Stimulated activated CD4-positive, alpha-beta T cell treated with anti-CD3 and anti-CD28 coated beads, TNF-alpha, amount 100 ng/mL, for 48 hours (primary cell): ENCODE results near the gene GRB2.
"Not testable (repeated sequence)": the region's sequence is repeated elsewhere in the genome, so short reads cannot be mapped to it uniquely, and the experiment has no call there.

Experiments
- DNase-seq, 3 donors: peaks; one replicate each; pipeline ENCODE4 v3.0.0-alpha.2; 2020; ENCODE audit warnings: low read depth in 3 of 3

GRB2 gene

DNA sequence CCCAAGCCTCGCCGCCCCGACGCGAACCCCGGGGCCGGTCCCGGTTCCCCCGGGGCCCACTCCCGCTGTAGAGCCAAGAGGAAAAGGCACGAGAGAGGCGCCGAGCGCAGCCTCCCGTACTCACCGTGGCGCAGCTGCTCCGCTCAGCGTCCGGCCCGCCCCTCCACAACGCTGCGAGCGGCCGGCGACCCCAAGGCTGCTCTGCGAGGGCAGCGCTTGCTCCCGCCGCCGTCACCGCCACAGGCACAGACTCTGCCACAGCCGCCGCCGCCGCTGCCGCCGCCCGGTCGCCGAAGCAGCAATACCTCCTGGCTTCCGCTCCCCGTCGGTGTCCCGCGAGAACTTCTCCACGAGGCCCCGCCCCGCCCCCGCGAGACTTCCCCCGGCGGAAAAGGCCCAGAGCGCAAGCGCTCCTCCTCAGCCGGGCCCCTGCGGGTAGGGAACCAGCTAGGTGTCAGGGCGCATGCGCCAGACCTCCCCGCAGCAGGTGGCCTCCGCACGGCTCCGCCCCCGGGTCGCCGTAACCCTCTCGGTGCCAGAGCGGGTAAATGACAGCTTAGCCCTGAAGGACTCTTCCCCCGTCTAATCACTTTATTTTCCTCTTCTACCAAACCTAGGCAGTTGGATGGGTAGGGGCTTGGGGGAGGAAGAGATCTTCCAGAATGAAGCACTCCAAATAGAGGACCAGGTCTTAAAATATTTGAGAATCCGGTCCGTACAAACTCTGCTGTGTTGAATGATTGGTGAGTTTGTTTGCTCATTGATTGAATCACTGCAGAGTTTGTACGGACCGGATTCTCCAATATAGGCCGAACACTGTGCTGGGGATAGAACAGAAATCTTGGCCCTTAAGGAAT lies at the start of gene GRB2:
Gene GRB2, minus strand, starts transcription at position 314 of the 857 bp plus-strand sequence. CDS start 12,050 bp downstream, outside the sequence.
- peak; percentile 99 to 100 (median 100) for DNase-seq

DNA sequence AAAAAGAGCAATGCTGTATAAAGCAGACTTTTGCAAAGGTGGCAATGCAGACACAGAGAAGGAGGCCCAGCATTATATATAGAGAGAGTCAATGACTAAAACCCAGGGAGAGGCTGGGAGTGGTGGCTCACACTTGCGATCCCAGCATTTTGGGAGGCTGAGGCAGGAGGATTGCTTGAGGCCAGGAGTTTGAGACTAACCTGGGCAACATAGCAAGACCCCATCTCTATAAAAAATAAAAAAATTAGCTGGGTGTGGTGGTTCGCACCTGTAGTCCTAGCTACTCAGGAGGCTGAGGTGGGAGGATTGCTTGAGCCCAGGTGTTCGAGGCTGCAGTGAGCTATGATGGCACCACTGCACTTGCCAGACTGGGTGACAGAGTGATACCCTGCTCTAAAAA lies 49.2 kb upstream of the GRB2 start:
- DNase-seq: not testable (repeated sequence)

DNA sequence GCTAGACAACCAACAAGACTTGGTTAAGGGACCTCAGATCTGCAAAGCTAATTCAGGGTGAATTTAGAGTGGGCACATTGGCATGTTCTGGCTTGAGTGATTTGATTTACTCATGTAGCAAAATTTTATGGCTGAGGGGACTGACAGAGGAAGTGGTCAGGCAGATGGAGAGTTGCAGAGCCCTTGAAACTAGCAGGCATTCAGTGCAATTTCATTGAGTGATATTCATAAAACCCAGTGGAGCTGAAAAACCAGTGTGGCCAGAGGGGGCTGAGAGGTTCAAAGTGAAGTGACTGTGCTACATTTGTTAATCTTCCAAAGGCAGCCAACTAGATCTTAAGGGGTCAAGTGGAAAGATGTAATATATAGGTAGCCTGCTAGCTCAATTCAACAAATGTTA lies 48.7 kb upstream of the GRB2 start:
- DNase-seq: no peak

DNA sequence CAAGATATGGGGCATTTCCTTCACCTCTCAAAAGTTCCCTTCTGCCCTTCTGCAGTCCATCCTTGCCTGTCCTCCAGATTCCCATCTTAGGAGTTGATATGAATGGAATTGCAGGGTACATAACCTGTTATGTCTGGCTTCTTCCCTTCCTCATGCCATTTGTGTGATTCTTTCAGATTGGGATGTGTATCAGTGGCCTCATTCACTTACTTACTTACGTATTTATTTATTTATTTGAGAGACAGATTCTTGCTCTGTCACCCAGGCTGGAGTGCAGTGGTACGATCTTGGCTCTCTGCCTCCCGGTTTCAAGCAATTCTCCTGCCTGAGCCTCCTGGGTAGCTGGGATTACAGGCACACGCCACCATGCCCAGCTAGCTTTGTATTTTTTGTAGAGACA lies 44.8 kb upstream of the GRB2 start:
- DNase-seq: no peak

GRCh38 chr17:75447951-75448856 lies 42.7 kb upstream of the GRB2 start:
- no peak for DNase-seq

DNA sequence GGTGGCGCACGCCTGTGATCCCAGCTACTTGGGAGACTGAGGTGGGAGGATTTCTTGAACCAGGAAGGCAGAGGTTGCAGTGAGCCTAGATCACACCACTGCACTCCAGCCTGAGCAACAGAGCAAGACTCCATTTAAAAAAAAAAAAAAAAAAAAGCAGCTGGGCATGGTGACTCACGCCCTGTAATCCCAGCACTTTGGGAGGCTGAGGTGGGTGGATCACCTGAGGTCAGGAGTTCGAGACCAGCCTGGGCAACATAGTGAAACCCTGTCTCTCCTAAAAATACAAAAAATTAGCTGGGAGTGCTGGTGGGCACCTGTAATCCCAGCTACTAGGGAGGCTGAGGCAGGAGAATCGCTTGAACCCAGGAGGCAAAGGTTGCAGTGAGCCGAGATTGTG lies 40.4 kb upstream of the GRB2 start:
- not testable (repeated sequence) for DNase-seq

DNA sequence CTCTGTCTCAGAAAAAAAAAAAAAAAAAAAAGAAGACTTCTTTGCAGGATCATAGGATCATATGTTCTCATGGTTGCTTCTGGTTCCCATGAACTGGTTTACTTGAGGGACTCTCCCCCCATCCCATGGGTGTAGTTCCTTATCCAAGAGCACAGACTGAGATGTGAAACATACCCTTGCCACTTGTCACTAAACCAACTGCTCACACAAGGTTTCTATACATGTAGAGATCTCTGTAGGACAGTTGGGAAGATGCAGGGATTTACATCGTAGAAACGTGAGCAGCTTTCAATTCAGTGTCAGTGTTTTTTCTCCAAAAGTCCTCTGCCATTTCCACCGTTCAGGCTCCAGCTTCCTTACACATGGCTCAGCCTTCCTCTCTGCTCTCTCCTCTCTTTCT lies 39.8 kb upstream of the GRB2 start:
- DNase-seq: no peak

DNA sequence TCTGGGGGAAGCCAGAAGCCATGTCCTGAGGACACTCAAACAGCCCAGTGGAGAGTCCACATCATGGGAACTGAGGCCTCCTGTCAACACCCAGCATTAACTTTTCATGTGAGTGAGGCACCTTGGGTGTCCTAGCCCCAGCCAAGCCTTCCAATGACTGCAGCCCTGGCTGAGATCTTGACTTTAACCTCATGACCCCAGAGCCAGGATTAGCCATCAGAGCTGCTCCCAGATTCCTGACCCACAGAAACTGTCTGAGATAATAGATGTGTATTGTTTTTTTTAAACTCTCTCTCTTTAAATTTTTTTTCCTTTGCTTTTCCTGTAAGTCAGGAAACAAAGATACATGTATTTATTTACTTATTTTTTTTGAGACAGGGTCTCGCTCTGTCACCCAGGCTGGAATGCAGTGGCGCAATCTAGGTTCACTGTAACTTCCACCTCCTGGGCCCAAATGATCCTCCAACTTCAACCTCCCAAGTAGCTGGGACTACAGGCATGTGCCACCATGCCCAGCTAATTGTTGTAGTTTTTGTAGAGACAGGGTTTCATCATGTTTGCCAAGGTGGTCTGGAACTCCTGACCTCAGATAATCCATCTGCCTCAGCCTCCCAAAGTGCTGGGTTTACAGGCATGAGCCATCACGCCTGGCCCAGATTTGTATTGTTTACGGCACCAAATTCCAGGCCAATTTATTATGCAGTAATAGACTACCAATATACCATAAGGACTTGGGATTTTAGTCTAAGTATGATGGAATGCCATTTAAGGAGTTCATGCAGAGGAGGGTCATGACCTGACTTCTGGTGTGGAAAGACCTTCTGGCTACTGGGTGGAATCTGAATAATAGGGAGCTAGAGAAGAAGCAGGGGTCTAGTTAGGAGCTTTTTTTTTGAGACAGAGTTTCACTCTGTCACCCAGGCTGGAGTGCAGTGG lies 37.0 kb upstream of the GRB2 start:
- DNase-seq: no peak

DNA sequence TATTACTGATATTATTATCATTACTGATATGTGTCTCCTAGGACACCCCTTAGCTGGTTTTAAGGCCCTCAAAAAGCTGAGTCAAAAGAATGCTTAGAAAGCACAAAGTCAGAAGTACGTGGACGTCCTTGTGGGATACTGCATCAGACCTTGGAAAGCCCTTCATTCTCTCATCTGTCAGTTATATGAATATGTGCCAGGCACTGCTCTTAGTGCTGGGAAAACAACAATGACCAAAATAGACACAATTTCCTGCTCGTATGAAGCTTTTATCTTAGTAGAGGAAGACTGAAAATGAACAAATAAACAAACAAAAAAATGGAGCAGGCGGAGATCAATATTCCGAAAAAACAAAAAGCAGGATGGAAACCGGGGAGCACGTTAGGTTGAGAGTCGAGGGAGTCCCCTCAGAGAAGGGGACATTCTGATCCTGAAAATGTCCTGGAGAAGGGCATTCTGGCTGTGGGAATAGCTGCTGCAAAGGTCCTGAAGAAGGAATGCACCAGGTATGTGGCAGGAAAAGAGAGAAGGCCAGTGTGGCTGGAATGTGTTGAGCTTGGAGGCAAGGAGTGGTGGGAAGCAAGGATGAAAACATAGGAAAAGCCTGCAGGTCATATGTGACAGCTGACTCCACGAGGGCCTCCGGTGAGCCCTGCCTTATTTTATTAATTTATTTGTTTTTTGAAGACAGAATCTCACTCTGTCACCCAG lies 35.4 kb upstream of the GRB2 start:
- DNase-seq: no peak

DNA sequence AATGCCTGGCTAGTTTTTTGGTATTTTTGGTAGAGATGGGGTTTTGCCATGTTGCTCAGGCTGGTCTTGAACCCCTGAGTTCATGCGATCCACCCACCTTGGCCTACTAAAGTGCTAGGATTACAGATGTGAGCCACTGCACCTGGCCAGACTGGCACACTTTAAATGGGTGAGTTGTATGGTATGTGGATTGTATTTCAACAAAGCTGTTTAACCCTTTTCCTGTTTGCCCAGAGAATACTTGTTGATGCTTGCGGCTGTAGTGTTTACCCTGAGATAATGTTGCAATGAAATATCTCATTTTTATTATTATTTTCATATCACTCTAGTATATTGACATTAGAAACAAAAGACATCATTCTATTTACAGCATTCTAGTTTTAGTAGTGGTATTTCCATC lies 33.8 kb upstream of the GRB2 start:
- DNase-seq: no peak

- not testable (repeated sequence) for DNase-seq
Observed at GRCh38 chr17:75437404-75437803, 31.9 kb upstream of the GRB2 start.

DNA sequence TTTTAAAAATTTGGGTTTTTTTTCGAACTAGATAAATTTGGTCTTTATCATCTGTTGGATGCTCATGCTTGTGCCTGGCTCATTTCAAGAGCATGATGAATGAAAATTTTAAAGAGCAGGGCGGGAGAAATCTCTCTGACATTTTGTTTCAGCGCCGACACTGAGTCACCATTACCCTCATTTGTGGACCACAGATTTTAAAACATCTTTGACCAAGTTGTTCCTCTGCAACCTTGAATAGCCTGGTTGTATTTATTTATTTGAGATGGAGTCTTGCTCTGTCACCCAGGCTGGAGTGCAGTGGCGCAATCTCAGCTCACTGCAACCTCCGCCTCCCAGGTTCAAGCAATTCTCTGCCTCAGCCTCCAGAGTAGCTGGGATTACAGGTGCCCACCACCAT lies 29.0 kb upstream of the GRB2 start:
- DNase-seq: not testable (repeated sequence)

DNA sequence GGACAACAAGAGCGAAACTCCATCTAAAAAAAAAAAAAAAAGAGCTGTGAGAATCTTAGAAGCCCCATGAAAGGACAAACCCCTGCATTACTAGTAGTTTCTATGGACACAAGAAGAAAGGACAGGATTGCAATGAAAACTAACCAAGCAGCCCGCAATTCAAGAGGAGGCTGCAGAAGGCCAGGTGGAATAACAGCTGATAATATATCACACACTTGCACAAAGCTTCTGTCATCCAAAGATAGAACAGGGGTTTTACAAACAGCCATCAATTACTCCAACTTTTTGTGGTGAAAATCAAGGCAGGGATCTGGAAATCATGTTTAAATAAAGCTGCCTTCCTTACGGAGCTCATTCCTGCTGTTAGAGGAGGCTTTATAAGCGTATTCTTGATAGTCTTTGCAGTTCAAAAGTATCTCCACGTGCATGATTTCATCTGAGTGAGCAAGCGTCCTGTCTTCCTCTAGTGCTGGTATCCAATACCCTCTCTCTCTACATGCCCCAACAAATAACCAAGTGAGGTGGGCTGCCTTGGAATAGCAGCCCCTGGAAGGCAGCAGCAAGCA lies 27.8 kb upstream of the GRB2 start:
- DNase-seq: no peak

- DNase-seq: no peak
Observed at GRCh38 chr17:75430159-75430974, 24.9 kb upstream of the GRB2 start.

DNA sequence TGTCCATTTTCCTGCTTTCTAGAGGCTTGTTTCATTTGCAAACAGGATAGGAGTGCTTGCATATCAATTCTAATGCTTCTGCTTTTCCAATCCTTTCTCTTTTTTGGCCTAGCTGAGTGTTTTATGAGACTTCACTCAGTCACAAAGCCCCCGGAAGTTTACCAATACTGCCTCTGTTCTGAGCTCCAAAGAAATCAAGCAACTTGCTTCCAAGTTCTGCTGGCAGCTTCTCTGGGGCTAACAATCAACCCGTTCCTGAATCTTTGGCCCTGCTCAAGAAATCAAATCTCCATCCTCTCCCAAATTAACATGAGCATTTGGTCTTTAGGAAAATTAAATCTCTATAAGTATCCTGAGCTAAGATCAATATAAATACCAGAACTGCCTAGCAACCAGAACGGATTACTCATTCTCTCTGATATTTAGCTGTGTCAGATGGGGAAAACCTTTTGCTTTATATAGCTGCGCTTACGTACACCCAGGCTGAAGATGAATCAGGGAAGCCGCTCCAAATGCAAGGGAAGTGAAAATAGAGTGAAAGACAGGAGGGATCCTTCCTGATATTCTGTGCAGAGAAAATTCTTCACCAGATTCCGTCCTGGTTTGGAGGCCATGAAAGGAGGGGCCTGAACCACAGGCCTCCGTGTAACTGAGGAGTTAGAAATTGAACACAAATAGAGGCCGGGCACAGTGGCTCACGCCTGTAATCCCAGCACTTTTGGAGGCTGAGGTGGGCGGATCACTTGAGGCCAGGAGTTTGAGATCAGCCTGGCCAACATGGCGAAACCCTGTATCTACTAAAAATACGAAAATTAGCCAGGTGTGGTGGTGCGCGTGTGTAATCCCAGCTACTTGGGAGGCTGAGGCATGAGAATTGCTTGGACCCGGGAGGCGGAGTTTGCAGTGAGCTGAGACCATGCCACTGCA lies 23.3 kb upstream of the GRB2 start:
- no peak for DNase-seq

- DNase-seq: no peak
Observed at GRCh38 chr17:75418531-75418930, 13.1 kb upstream of the GRB2 start.

- DNase-seq: no peak
Observed at GRCh38 chr17:75417054-75417580, 11.6 kb upstream of the GRB2 start.

DNA sequence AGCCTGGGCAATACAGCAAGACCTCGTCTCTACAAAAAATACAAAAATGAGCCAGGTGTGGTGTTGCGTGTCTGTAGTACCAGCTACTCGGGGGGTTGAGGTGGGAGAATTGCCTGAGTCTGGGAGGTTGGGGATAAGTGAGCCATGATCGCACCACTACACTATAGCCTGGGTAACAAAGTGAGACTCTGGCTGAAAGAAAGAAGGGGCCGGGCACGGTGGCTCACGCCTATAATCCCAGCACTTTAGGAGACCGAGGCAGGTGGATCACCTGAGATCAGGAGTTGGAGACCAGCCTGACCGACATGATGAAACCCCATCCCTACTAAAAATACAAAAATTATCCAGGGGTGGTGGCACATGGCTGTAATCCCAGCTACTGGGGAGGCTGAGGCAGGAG lies 10.5 kb upstream of the GRB2 start:
- no peak for DNase-seq
